GM12878 (cell line): Measurements from ENCODE around the gene ATG10. TPM values are rescaled to one million over a fixed set of nuclear protein-coding genes. Genes with fewer than 3 reads are reported as not detected.

Source experiments
- GABPA ChIP-seq: IDR thresholded peaks from 2 replicates; pipeline ENCODE4 v1.6.1; 2014; ENCODE audit warnings: antibody characterized with exemption, low read depth, mild to moderate bottlenecking, inconsistent platforms
- IKZF2 ChIP-seq, 2 experiments: fragments of 450-650 bp; IDR thresholded peaks; 2 replicates each; pipeline ENCODE4 v1.6.1; 2017; ENCODE audit warnings: mild to moderate bottlenecking in 2 of 2, moderate library complexity in 2 of 2
- MYB ChIP-seq: fragments of 150-350 bp; IDR thresholded peaks from 2 replicates; pipeline ENCODE4 v1.6.1; 2014; ENCODE audit warnings: mild to moderate bottlenecking, low read depth, low read length, borderline replicate concordance
- NKRF ChIP-seq: fragments of 450-650 bp; conservative IDR thresholded peaks from 2 replicates; pipeline ENCODE4 v1.6.1; 2017; ENCODE audit warnings: mild to moderate bottlenecking, moderate library complexity
- REST ChIP-seq: IDR thresholded peaks from 2 replicates; pipeline ENCODE4 v1.6.1; 2012; ENCODE audit warnings: mild to moderate bottlenecking, low read depth, low read length
- SRF ChIP-seq, 2 experiments: IDR thresholded peaks; 2 replicates each; pipeline ENCODE4 v1.6.1; 2011; ENCODE audit warnings: low read depth in 2 of 2, low read length in 2 of 2, mild to moderate bottlenecking in 1 of 2, moderate library complexity in 1 of 2
- USF1 ChIP-seq: IDR thresholded peaks from 2 replicates; pipeline ENCODE4 v1.6.1; 2011; ENCODE audit warnings: borderline replicate concordance, low read depth, mild to moderate bottlenecking, moderate library complexity, mixed read lengths, low read length; ENCODE audit not compliant: insufficient read depth; ENCODE audit errors: extremely low read length
- ZBTB33 ChIP-seq: fragments of 450-650 bp; IDR thresholded peaks from 2 replicates; pipeline ENCODE4 v1.6.1; 2017; ENCODE audit warnings: mild to moderate bottlenecking
- ZNF24 ChIP-seq: fragments of 450-650 bp; IDR thresholded peaks from 2 replicates; pipeline ENCODE4 v1.6.1; 2017; ENCODE audit warnings: antibody characterized with exemption, mild to moderate bottlenecking
- polyA plus RNA-seq, 11 experiments: library from polyadenylated mRNA; depleted of rRNA in 4 of 11; unstranded in 6 of 11; stranded (reverse) in 5 of 11; fragments of >200 nt; fragmentation: Nextera tagmentation in 4 of 11; fragmentation: Illumina TruSeq in 1 of 11; extraction: Ambion mirVana in 4 of 11; extraction: Trizol in 1 of 11; gene quantifications; 1 replicate in 1 of 11; 2 replicates in 10 of 11; pipeline versions ENCODE4 v1.2.1 to v1.2.3, GENCODE V29; 2011 to 2016; ENCODE audit warnings: inconsistent platforms in 2 of 11, missing spikeins in 2 of 11, low read depth in 1 of 11
- total RNA-seq, 4 experiments: library from RNA; depleted of rRNA in 3 of 4; stranded (reverse); fragments of >200 nt in 3 of 4; fragmentation: Illumina TruSeq in 1 of 4; extraction: Trizol in 1 of 4; gene quantifications; 2 replicates each; pipeline versions ENCODE4 v1.2.1 to v1.2.3, GENCODE V29; 2013 to 2021

Gene ATG10
- total and polyA plus RNA-seq, 10 of the 15 experiments (the other 5 are each of a cell fraction or from before 2014, with no cell fraction given): 3.8 to 14.4 (median 6.5) TPM

- TF ChIP-seq REST (no peak), IKZF2 (IDR thresholded peaks at IDR 0.05) (no peak), USF1 (no peak), NKRF (no peak), MYB (no peak), ZBTB33 (no peak), GABPA (no peak), ZNF24 (no peak), SRF (IDR thresholded peaks at IDR 0.05; ENCODE audit: low read depth in 2 of 2, low read length in 2 of 2) (no peak)
These were observed 190.8 kb downstream of the ATG10 start (continued) for GRCh38 chr5:82162573-82162972.
